Suprapubic skin (tissue), 4 donors: ENCODE measurements around the gene MED29. TPM values are rescaled to one million over a fixed set of nuclear protein-coding genes. Genes with fewer than 3 reads are reported as not detected.

Experiments used
- DNase-seq, 2 donors: peaks; one replicate each; pipeline ENCODE4 v3.0.0-alpha.2; 2019; ENCODE audit warnings: low spot score in 2 of 2
- H3K27ac ChIP-seq: fragments of 200-600 bp; sonication (generic); one replicate; pipeline ENCODE4 v1.5.1; 2019
- H3K27me3 ChIP-seq: fragments of 200-600 bp; sonication (generic); one replicate; pipeline ENCODE4 v1.5.1; 2019
- H3K36me3 ChIP-seq: fragments of 200-600 bp; sonication (generic); one replicate; pipeline ENCODE4 v1.5.1; 2019
- H3K4me1 ChIP-seq: fragments of 200-600 bp; sonication (generic); one replicate; pipeline ENCODE4 v1.5.1; 2019
- H3K4me3 ChIP-seq: fragments of 200-600 bp; sonication (generic); one replicate; pipeline ENCODE4 v1.5.1; 2019; ENCODE audit warnings: mild to moderate bottlenecking
- H3K9me3 ChIP-seq: fragments of 200-600 bp; sonication (generic); one replicate; pipeline ENCODE4 v1.5.1; 2019
- CTCF ChIP-seq, 2 donors: fragments of 200-600 bp in 1 of 2; fragments of 450-650 bp in 1 of 2; sonication (generic) in 1 of 2; IDR thresholded peaks; one replicate each; pipeline ENCODE4 v1.5.1; 2016 to 2019; ENCODE audit warnings: antibody characterized with exemption in 2 of 2, mild to moderate bottlenecking in 1 of 2, moderate library complexity in 1 of 2
- EP300 ChIP-seq: sonication (generic); formaldehyde crosslinking; IDR thresholded peaks from one replicate; pipeline ENCODE4 v1.6.1; 2017; ENCODE audit warnings: antibody characterized with exemption
- POLR2A ChIP-seq, 2 donors: fragments of 450-650 bp; IDR thresholded peaks; one replicate each; pipeline ENCODE4 v1.6.1; 2017; ENCODE audit warnings: antibody characterized with exemption in 2 of 2, mild to moderate bottlenecking in 2 of 2, moderate library complexity in 2 of 2
- POLR2AphosphoS5 ChIP-seq, 3 donors: sonication (generic); formaldehyde crosslinking; IDR thresholded peaks; one replicate each; pipeline ENCODE4 v1.6.1; 2017; ENCODE audit warnings: antibody characterized with exemption in 3 of 3
- WGBS: methylation state at CpG from one replicate; pipeline ENCODE4 v1.1.5; 2018; 5-methylcytosine and 5-hydroxymethylcytosine counted together
- total RNA-seq, 4 donors: library from RNA; depleted of rRNA; stranded (reverse); fragments of >200 nt; gene quantifications; one replicate each; pipeline ENCODE4 v1.1.0, GENCODE V29; 2016

Gene MED29
- total RNA-seq, 4 donors from 2014 or later, result 36.3 to 57.8 (median 48.0) TPM

- H3K36me3 ChIP-seq, result peaks cover 98% of the 10 kb centered on the region
Measured at GRCh38 chr19:39379865-39380396, 11.2 kb upstream of the MED29 start.

GRCh38 chr19:39380521-39381502 lies 10.4 kb upstream of the MED29 start:
- Histone ChIP-seq H3K27ac (no peak overlapping the region), H3K27me3 (no peaks in the 10 kb centered on the region), H3K4me3 (no peak overlapping the region), H3K36me3 (peaks cover 99% of the 10 kb centered on the region), H3K4me1 (no peaks in the 10 kb centered on the region), H3K9me3 (no peaks in the 10 kb centered on the region)
- WGBS, result 86% methylated on average over 12 of the region's 17 CpGs
- no peak for DNase-seq
- no peak for TF ChIP-seq POLR2AphosphoS5 (IDR thresholded peaks at IDR 0.05)
- no peak for TF ChIP-seq CTCF (IDR thresholded peaks at IDR 0.05)
- TF ChIP-seq POLR2A (IDR thresholded peaks at IDR 0.05), result no peak
- no peak for TF ChIP-seq EP300

More at GRCh38 chr19:39379865-39380396, 11.2 kb upstream of the MED29 start:
- TF ChIP-seq POLR2AphosphoS5 (IDR thresholded peaks at IDR 0.05) (no peak), EP300 (no peak), POLR2A (IDR thresholded peaks at IDR 0.05) (no peak), CTCF (IDR thresholded peaks at IDR 0.05) (no peak)
- Histone ChIP-seq H3K4me3 (no peak overlapping the region), H3K9me3 (no peaks in the 10 kb centered on the region), H3K4me1 (no peaks in the 10 kb centered on the region), H3K27ac (no peak overlapping the region), H3K27me3 (no peaks in the 10 kb centered on the region)
- no peak for DNase-seq
- WGBS, result 85% methylated on average over 14 of the region's 14 CpGs

GRCh38 chr19:39381910-39382611 lies 9.1 kb upstream of the MED29 start:
- 84% methylated on average over 10 of the region's 10 CpGs for WGBS
- DNase-seq, result no peak
- Histone ChIP-seq H3K27ac (no peak overlapping the region), H3K9me3 (no peaks in the 10 kb centered on the region), H3K4me1 (no peaks in the 10 kb centered on the region), H3K27me3 (no peaks in the 10 kb centered on the region), H3K36me3 (peaks cover 99% of the 10 kb centered on the region), H3K4me3 (no peak overlapping the region)
- TF ChIP-seq POLR2AphosphoS5 (IDR thresholded peaks at IDR 0.05), result no peak
- no peak for TF ChIP-seq EP300
- TF ChIP-seq POLR2A (IDR thresholded peaks at IDR 0.05), result no peak
- no peak for TF ChIP-seq CTCF (IDR thresholded peaks at IDR 0.05)

- peaks cover 99% of the 10 kb centered on the region for H3K36me3 ChIP-seq
- H3K4me3 ChIP-seq, result no peak overlapping the region
- TF ChIP-seq CTCF (IDR thresholded peaks at IDR 0.05) (no peak), POLR2AphosphoS5 (IDR thresholded peaks at IDR 0.05) (no peak), EP300 (no peak), POLR2A (IDR thresholded peaks at IDR 0.05) (no peak)
- H3K27ac ChIP-seq, result no peak overlapping the region
- no peaks in the 10 kb centered on the region for H3K9me3 ChIP-seq
- DNase-seq, result no peak
- WGBS, result 87% methylated on average over 18 of the region's 18 CpGs
- no peaks in the 10 kb centered on the region for H3K4me1 ChIP-seq
- H3K27me3 ChIP-seq, result no peaks in the 10 kb centered on the region
Measured at GRCh38 chr19:39382991-39383828, 8.0 kb upstream of the MED29 start.
